ENCODE data around the gene L3MBTL1.

L3MBTL1 gene

DNA sequence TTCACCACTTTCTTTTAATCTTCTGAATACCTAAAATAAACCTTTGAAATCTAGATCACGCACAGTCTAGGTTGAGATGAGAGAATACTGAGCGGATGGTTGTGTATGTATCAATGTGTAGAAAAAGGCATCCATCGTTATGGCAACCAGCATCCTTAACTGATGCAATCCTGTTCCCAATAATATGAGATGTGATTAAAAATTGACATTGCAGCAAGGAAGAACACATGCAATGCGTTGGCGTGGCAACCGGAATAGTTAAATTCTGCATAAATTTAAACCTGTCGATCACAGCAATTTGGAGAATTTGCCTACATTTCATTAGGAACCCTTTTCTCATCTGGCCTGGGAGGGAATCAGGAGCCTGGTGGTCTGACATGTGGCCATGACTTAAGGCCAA is 1.3 kb upstream of the L3MBTL1 start:
- DNase-seq (ENCODE audit: low spot score): no peak

GRCh38 chr20:43508106-43508505 is 609 bp downstream of the L3MBTL1 start:
- DNase-seq (ENCODE audit: low spot score): no peak

GRCh38 chr20:43508604-43509040 is 1.1 kb downstream of the L3MBTL1 start:
- no peak for DNase-seq (ENCODE audit: low spot score)

DNA sequence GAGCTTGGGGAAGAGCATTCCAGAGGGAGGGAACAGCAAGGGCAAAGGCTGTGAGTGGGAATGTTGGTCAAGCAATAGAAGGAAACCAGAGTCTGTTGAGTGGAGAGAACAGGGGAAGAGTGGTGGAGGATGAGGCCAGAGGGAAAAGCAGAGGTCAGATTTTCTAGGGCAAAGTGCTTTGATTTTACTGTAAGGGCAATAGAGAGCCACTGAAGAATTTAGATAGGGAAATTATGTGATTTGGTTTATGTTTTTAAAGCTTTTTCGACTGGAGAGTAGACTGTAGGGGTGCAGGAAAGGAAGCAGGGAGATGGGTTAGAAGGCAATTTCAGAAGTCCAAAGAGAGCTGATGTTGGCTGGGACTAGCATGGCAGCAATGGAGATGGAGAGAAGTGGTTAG is 4.4 kb downstream of the L3MBTL1 start:
- DNase-seq (ENCODE audit: low spot score): no peak

GRCh38 chr20:43513372-43513930 is 6.0 kb downstream of the L3MBTL1 start:
- DNase-seq (ENCODE audit: low spot score): no peak

DNA sequence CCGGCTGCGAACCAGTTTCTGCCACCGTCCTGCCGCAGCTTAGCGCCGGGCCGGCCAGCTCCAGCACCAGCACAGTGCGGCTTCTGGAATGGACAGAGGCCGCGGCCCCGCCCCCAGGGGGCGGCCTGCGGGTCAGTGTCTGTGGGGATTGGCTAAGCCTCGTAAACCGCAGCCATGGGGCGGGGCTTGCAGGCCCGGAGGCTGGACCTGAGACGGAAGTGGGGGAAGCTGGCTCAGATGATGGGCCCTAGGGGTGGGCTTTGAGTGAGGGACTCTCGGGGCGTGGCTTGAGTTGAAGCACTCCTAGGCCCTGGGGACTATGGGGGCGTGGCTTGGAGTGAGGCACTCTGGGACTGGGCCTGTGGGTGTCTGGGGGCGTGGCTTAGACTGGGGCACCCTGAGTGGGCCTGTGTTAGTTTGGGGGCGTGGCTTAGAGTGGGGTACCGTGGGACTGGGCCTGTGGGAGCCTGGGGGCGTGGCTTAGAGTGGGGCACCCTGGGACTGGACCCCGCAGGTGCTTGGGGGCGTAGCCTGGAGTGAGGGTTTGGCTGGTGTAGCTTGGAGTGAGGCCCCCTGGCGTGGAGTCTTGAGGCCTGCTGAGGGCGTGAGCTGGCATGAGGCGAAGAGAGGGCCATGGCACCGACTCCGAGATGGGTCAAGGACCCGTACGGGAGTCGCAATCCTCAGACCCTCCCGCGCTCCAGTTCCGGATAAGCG is 6.6 kb downstream of the L3MBTL1 start:
- peak; percentile 99 for DNase-seq (ENCODE audit: low spot score)

- DNase-seq (ENCODE audit: low spot score): no peak
Measured at GRCh38 chr20:43514648-43514999, 7.1 kb downstream of the L3MBTL1 start.

- peak; percentile 87 for DNase-seq (ENCODE audit: low spot score)
Measured at GRCh38 chr20:43515628-43516027, 8.1 kb downstream of the L3MBTL1 start.

DNA sequence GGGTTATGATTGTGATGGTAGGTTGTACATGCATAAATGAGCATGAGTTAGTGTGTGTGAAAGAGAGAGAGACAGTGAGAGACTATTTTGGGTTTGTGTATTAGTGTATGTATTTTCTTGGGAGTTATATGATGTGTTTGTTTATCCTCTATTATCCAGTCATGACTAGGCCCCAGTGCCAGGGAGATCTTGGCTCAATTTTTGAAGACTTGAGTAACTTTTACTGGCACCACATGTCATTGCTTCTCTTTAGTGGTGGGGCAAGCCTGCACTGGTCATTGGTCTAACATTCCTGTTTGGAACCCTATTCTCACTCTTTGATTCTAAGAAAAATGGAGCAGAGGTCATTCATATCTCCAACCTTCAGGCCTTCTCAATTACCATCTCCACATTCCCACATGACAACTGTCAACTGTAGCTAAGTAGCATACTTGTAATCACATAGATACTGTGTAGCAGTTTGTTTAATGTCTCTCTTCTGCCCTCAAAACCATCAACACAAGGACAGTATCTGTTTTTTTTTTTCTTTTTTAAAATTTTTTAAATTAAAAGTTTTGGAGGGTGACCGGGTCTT is 8.8 kb downstream of the L3MBTL1 start:
- no peak for DNase-seq (ENCODE audit: low spot score)

- DNase-seq (ENCODE audit: low spot score): no peak
Measured at GRCh38 chr20:43520074-43520630, 12.7 kb downstream of the L3MBTL1 start.

DNA sequence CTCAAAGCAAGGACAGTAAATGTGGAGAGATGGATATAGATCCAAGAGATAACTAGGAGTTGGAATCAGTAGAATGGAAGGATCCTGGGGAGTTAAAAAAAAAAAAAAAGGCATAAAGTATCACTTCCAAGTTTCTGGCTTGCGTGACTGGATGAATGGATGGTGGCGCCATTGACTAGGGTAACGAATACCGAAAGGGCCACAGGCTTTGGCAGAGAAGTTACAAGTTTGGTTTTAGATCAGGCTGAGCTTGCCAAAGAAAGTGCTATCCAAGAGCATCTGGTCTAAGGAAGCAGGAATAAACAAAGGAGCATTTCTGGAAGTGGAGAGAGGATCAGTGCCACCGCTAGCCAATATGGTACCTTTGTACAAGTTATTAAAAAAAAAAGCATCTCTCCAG is 17.5 kb downstream of the L3MBTL1 start:
- DNase-seq (ENCODE audit: low spot score): no peak

DNA sequence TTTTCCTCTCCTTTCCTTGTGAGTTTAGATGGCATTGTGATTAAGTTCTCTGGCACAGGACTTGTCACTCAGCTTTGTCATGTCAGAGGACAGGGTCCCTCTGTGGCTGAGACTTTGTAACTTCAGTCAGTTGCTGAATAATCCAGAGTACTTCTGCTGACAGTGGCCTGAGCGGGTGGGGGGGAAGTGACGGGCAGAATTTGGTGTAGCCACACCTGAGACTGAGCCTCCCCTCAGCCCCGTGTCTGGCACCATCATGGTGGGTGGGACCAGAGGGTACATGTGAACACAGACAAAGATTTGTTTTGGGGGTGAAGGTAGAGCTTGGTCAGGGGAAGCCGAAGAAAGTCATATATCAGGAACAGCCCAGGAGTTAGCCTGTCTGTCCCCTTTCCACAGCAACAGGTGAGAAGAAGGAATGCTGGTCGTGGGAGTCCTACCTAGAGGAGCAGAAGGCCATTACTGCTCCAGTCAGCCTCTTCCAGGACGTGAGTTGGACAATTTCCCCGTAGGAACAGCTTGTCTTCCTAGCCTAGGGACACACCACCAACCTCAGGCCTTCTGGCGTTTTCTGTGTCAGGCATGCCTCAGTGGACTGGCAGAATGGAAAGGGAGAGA is 20.9 kb downstream of the L3MBTL1 start:
- no peak for DNase-seq (ENCODE audit: low spot score)

DNA sequence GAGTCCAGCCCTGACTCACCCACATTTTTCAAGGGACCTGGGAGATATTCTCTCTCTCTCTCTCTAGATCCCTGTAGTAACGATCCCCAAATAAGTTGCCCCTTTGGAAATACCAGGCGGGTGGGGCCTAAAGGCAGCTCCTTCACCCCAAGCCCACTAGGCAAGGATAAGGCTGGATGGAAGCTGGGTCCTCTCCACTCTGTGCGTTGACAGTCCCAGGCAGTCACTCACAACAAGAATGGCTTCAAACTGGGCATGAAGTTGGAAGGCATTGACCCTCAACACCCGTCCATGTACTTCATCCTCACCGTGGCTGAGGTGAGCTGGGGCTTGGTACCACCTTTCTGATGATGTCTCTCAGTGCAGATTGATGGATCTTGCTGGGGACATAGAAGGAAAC is 21.6 kb downstream of the L3MBTL1 start:
- no peak for DNase-seq (ENCODE audit: low spot score)

DNA sequence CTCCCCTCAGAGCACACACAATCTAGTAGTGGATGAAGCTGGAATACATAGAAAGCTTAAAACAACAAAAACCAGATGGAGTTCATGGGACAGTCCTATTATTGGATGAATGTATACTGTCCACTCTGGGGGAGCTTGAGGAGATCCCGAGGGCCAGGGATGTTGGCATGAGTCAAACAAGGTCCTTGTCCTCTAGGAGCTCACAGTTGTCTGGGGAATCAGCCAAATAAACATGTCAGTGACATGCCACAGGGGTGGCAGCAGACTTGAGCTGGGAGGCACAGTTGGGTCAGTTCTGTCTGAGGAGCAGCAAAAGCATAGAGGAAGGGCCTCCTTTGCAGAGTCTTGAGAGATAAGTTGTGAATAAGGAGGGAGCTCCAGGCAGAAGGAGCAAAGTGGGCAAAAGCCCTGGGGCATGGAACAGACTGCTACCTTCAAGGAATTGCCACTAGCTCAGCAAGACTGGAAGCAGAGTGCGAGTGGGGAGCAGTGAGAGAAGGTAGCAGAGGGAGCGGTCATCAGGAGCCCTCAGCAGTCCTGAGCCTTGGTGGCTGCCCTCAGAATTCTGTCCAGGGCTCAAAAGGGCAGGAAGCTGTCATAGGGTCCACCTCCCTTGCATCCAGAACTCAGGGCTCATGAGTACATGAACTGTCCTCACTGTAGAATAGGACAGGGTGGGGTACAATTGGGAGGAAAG is 22.1 kb downstream of the L3MBTL1 start:
- no peak for DNase-seq (ENCODE audit: low spot score)

DNA sequence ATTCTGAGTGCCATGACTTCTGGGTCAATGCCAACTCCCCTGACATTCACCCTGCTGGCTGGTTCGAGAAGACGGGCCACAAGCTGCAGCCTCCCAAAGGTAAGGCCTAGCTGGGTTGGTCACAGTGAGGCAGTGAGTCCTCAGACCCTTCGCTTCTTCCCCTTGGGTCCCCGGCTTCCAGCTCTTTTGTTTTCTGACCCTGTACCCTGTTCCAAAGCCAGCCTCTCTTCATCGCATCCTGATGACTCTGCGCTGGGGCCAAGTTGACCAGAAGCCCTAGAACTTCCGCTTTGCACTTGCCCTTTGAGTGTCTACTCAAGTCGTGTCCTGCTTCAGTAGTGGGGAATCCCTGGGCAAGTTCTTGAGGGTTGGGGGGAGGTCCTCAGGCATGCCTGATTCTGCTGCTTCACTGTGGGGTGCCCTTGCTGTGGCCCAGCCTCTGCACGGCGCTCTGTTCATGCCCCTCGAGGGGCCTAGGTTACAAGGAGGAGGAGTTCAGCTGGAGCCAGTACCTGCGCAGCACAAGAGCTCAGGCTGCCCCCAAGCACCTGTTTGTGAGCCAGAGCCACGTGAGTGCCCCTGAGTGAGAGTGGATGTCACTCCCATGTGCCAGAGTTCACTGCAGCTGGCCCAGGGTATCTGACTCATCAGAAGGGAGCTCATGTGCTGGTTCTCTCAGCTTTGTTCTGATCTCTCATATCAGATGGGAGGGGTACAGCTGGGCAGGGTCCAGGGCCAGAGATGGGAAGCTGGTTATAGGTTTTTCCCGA is 23.0 kb downstream of the L3MBTL1 start:
- peak; percentile 20 for DNase-seq (ENCODE audit: low spot score)

- DNase-seq (ENCODE audit: low spot score): no peak
Measured at GRCh38 chr20:43531091-43531443, 23.6 kb downstream of the L3MBTL1 start.

- DNase-seq (ENCODE audit: low spot score): no peak
Measured at GRCh38 chr20:43532416-43533055, 25.0 kb downstream of the L3MBTL1 start.

DNA sequence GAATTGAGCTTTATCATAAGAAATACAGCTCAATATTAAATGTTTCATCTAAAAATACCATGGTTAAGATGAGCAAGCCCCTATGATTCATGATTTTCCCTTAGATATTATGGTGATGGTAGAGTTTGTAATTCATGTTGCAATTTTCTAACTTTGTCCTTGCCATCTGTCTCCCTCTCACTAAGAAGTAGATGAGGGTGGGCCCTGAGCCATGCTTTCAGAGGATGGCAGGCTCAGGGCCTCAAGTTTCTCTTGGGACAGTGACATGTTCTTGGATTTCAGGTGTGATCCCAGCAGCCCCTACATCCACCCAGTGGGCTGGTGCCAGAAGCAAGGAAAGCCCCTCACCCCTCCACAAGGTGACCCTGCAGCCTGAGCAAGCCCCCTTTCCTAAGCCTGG is 25.6 kb downstream of the L3MBTL1 start:
- no peak for DNase-seq (ENCODE audit: low spot score)

- DNase-seq (ENCODE audit: low spot score): no peak
Measured at GRCh38 chr20:43534016-43534415, 26.5 kb downstream of the L3MBTL1 start.

DNA sequence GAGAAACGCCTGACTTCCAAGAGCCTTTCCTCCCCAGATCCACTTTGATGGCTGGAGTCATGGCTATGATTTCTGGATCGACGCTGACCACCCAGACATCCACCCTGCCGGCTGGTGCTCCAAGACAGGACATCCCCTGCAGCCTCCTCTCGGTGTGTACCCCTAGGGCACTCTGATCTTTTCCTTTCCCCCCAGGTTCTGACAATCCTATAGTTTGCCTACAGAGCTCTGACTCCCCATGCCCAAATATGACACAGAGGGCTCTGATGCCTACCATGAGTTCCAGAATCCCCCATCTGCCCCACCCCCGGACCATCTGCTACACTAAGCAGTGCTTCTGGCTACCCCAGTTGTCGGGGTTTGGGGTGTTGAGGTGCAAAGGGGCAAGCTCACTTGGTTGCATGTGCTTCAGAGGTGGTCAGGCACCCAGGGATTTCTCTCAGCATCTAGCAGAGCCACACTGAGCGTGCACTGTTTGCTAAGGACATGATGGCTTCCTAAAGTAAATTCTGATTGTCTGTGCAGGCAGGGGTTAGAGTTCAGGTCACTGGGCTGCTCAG is 27.4 kb downstream of the L3MBTL1 start:
- no peak for DNase-seq (ENCODE audit: low spot score)

Data from pons (tissue), 1 donor.